GM18499 (cell line): Measurements from ENCODE around the gene ZER1.
A peak's percentile ranks its signal among the peaks of the same experiment; 100 is the strongest.
"Not testable (repeated sequence)": the region's sequence is repeated elsewhere in the genome, so short reads cannot be mapped to it uniquely, and the experiment has no call there.

Experiments
- ATAC-seq: cut with Tn5 transposase; IDR thresholded peaks from one replicate; pipeline ENCODE4 v1.9.1; 2021; ENCODE audit warnings: moderate number of reproducible peaks; ENCODE audit not compliant: insufficient read depth, unreplicated experiment

ZER1 gene

GRCh38 chr9:128771745-128772519 lies at the start of gene ZER1:
Gene ZER1, minus strand, starts transcription at chr9:128771927. Its CDS starts 16,362 bp downstream, at chr9:128755565.
- ATAC-seq: no peak

GRCh38 chr9:128820665-128821583 lies 49.2 kb upstream of the ZER1 start:
- no peak for ATAC-seq

GRCh38 chr9:128819716-128820664 lies 48.3 kb upstream of the ZER1 start:
- no peak for ATAC-seq

DNA sequence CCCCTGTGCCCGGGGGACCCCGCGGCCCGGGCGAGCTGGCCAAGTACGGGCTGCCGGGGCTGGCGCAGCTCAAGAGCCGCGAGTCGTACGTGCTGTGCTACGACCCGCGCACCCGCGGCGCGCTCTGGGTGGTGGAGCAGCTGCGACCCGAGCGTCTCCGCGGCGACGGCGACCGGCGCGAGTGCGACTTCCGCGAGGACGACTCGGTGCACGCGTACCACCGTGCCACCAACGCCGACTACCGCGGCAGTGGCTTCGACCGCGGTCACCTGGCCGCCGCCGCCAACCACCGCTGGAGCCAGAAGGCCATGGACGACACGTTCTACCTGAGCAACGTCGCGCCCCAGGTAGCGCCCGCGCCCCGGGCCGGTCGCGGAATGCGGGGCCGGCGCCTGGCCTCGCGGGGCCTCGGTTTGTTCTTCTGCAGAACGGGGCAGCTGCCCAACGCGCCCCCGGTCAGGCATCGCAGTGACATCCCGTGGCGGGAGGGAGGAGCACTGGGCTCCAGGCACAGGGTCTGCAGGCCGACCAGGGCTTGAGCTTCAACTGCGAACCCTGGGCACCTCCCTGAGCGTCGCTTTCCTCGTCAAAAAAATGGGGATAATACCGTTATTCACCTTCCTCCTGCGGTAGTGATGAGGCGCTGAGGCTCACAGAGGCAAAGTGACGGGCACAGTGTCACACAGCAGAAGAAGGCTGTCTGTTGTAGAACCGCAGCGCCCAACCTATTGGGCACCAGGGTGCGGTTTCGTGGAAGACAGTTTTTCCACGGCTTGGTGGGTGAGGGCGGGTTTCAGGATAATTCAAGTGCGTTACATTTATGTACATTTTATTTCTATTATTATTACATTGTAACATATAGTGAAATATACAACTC lies 47.4 kb upstream of the ZER1 start:
- ATAC-seq: no peak

- ATAC-seq: peak; percentile 70
Measured at GRCh38 chr9:128818099-128818838, 46.5 kb upstream of the ZER1 start, which contains the start of gene ENDOG. Gene ENDOG, plus strand, starts transcription at chr9:128818500. Its CDS starts 185 bp downstream, at chr9:128818685.

GRCh38 chr9:128810873-128811272 lies 39.1 kb upstream of the ZER1 start:
- no peak for ATAC-seq

- no peak for ATAC-seq
Measured at GRCh38 chr9:128809831-128810230, 38.1 kb upstream of the ZER1 start.

GRCh38 chr9:128809036-128809599 lies 37.4 kb upstream of the ZER1 start:
- no peak for ATAC-seq

GRCh38 chr9:128808543-128808942 lies 36.8 kb upstream of the ZER1 start:
- no peak for ATAC-seq

- ATAC-seq: no peak
Measured at GRCh38 chr9:128807827-128808226, 36.1 kb upstream of the ZER1 start.

DNA sequence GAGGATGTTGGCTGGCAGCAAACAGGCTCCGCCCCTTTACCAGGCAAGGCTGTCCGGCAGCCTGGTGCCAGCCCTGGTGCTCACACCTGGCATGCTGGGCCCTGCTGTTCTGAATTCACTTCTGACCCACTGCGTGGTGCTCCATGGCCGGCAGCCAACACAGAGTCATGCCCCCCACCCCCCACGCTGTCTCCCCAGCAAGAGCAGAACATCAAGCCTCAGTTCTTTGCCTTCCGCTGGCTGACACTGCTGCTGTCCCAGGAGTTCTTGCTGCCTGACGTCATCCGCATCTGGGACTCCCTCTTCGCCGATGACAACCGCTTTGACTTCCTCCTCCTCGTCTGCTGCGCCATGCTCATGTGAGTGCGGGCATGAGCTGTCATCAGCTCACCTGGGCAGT lies 33.9 kb upstream of the ZER1 start:
- no peak for ATAC-seq

GRCh38 chr9:128802482-128802881 lies 30.8 kb upstream of the ZER1 start:
- no peak for ATAC-seq

GRCh38 chr9:128800061-128800460 lies 28.3 kb upstream of the ZER1 start:
- no peak for ATAC-seq

GRCh38 chr9:128798896-128799295 lies 27.2 kb upstream of the ZER1 start:
- ATAC-seq: no peak

- not testable (repeated sequence) for ATAC-seq
Measured at GRCh38 chr9:128794961-128795360, 23.2 kb upstream of the ZER1 start.

DNA sequence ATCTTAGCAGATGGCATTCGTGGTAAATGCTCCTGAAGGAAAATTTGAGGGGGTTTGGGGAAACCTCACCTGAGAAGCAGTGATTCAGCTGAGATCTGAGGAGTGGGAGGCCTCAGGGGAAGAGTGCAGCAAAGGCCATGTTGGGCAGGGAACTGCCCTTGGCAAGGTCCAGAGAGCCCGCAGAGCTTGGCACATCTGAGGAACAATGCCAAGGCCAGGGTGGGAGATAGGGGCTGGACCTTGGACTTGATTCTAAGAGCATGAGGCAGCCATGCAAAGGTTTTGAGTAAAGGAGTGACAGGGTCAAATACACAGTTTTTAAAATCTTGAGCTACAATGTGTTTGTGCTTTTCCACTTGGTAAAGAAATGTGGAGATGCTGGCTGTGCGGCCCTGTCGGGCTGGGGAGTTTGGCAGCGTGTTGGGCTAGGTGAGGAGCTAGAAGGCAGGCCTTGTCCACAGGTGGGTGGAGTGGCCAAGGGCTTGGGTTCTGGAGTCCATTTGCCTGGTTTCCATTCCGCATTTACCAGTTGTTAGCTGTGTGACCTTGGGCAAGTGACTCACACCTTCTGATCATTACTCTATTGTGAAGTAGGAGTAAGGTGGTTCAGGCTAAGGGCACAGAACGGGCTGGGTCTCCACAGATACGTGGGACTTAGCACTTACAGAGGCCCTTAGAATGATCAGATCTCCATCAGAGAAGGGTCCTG lies 21.4 kb upstream of the ZER1 start:
- no peak for ATAC-seq

GRCh38 chr9:128792134-128792533 lies 20.4 kb upstream of the ZER1 start:
- ATAC-seq: no peak

DNA sequence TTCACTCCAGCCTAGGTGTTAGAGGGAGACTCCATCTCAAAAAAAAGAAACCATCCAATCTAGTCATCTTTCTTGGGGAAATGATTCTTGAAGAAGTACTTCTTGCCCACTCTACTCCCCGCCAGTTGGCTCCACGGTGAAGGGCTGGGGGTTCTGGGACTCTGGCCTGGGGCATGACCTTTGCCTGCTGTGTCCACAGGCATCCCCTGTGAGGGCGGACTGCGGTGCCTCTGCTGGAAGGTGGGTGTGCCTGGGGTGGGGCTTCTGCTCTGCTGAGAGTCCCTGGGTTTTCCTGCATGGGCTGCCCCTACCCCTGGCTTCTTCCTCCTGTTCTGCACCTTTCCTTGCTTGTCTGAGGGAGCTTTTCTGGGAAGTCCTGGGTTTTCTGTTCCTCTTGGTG lies 18.8 kb upstream of the ZER1 start:
- no peak for ATAC-seq
